ENCODE results near the gene AGPAT2. TPM values are rescaled to one million over a fixed set of nuclear protein-coding genes. Genes with fewer than 3 reads are reported as not detected.
A peak's percentile ranks its signal among the peaks of the same experiment; 100 is the strongest.
"Not testable (repeated sequence)": the region's sequence is repeated elsewhere in the genome, so short reads cannot be mapped to it uniquely, and the experiment has no call there.

Gene AGPAT2
- total and polyA plus RNA-seq, 2 donors (not counting 1 experiment from before 2014, with no cell fraction given): 25.1 to 28.4 TPM

GRCh38 chr9:136711751-136712689 is 24.8 kb upstream of the AGPAT2 start, which contains the start of gene DIPK1B:
Gene DIPK1B, plus strand, starts transcription at chr9:136712572. Its CDS starts 94 bp downstream, at chr9:136712666.
- CTCF ChIA-PET: interaction anchor here (1.0 kb wide), 1 partner anchor 26 kb away, joined by 3 read pairs; no protein-coding TSS in a partner anchor
- peaks cover 23% of the 10 kb centered on the region for H3K27me3 Mint-ChIP-seq
- no peak for TF ChIP-seq EZH2 (IDR thresholded peaks at IDR 0.05; ENCODE audit: borderline replicate concordance, insufficient read depth, low read depth, low read length, poor library complexity, severe bottlenecking)
- TF ChIP-seq CTCF (IDR thresholded peaks at IDR 0.05): no peak
- H3K4me2 ChIP-seq (replicated peaks; ENCODE audit: low read depth, low read length, poor library complexity, severe bottlenecking): peak within 1 kb of the TSS; percentile 82
- peaks cover 21% of the 10 kb centered on the region for H3K4me1 Mint-ChIP-seq
- WGBS (ENCODE audit: insufficient coverage): 1% methylated on average over 119 of the region's 119 CpGs
- H3K9ac ChIP-seq (ENCODE audit: low read length): peak within 1 kb of the TSS; percentile 57
- H3K9me3 ChIP-seq (ENCODE audit: control extremely low read depth in 1 of 3, control insufficient read depth in 2 of 3, insufficient read depth in 1 of 3, low read length in 2 of 3): peaks cover 0 to 4% (median 0%) of the 10 kb centered on the region in 3 donors
- peaks cover 0 to 39% (median 6%) of the 10 kb centered on the region in 4 experiments for H3K27me3 ChIP-seq (replicated peaks in 1 of 4; ENCODE audit: control extremely low read depth in 1 of 4, control insufficient read depth in 3 of 4, insufficient read depth in 4 of 4, low read length in 3 of 4)
- peak within 1 kb of the TSS; percentile 47 for H2AFZ ChIP-seq (ENCODE audit: insufficient read depth, low read depth, low read length, poor library complexity, severe bottlenecking)
- H3K79me2 ChIP-seq (ENCODE audit: control insufficient read depth, insufficient read depth, low read length): peaks cover 4% of the 10 kb centered on the region
- peak within 1 kb of the TSS; percentile 80 for H3K4me3 Mint-ChIP-seq
- H3K27ac ChIP-seq (ENCODE audit: low read length in 2 of 2): no peak within 1 kb of the TSS
- intact Hi-C loops (cut with micrococcal nuclease): loop anchor here (10.0 kb wide), 1 partner anchor 47 kb away; the partner anchor contains the start of gene EGFL7
- peaks cover 31 to 33% of the 10 kb centered on the region in 2 donors for H3K4me1 ChIP-seq (ENCODE audit: control insufficient read depth in 2 of 2, insufficient read depth in 2 of 2, low read length in 2 of 2)
- no peaks in the 10 kb centered on the region for H3K36me3 ChIP-seq (replicated peaks in 1 of 2; ENCODE audit: control extremely low read depth in 1 of 2, control insufficient read depth in 1 of 2, extremely low read depth in 1 of 2, insufficient read depth in 2 of 2, low read length in 1 of 2)
- no peaks in the 10 kb centered on the region for H4K20me1 ChIP-seq (ENCODE audit: control insufficient read depth, insufficient read depth, low read length, poor library complexity, severe bottlenecking)
- H3K9me3 Mint-ChIP-seq (ENCODE audit: insufficient read depth): no peaks in the 10 kb centered on the region
- peak within 1 kb of the TSS in 4 of 5 experiments; percentile 33 to 48 (median 42) for H3K4me3 ChIP-seq (ENCODE audit: control extremely low read depth in 1 of 5, extremely low read depth in 1 of 5, insufficient read depth in 1 of 5, low read depth in 2 of 5, low read length in 4 of 5)
- ATAC-seq (ENCODE audit: low read depth): peak; percentile 55
- peak; percentile 67 for DNase-seq
- POLR2A ChIA-PET: no interaction called here
- H3K27ac Mint-ChIP-seq: peak within 1 kb of the TSS; percentile 70

- Histone ChIP-seq H3K27me3 (replicated peaks in 1 of 4; ENCODE audit: control extremely low read depth in 1 of 4, control insufficient read depth in 3 of 4, insufficient read depth in 4 of 4, low read length in 3 of 4) (peaks cover 0 to 39% (median 6%) of the 10 kb centered on the region in 4 experiments), H3K4me3 (ENCODE audit: control extremely low read depth in 1 of 5, extremely low read depth in 1 of 5, insufficient read depth in 1 of 5, low read depth in 2 of 5, low read length in 4 of 5) (peak overlapping the region in 1 of 5 experiments; percentile 45), H3K4me1 (ENCODE audit: control insufficient read depth in 2 of 2, insufficient read depth in 2 of 2, low read length in 2 of 2) (peaks cover 31 to 33% of the 10 kb centered on the region in 2 donors), H3K4me2 (replicated peaks; ENCODE audit: low read depth, low read length, poor library complexity, severe bottlenecking) (peak overlapping the region; percentile 79)
- H3K27ac ChIP-seq (ENCODE audit: low read length in 2 of 2); DNase-seq; H4K20me1 ChIP-seq (ENCODE audit: control insufficient read depth, insufficient read depth, low read length, poor library complexity, severe bottlenecking); H3K9me3 Mint-ChIP-seq (ENCODE audit: insufficient read depth); H3K9me3 ChIP-seq (ENCODE audit: control extremely low read depth in 1 of 3, control insufficient read depth in 2 of 3, insufficient read depth in 1 of 3, low read length in 2 of 3); H3K27ac Mint-ChIP-seq; POLR2A ChIA-PET; ATAC-seq (ENCODE audit: low read depth); H3K36me3 ChIP-seq (replicated peaks in 1 of 2; ENCODE audit: control extremely low read depth in 1 of 2, control insufficient read depth in 1 of 2, extremely low read depth in 1 of 2, insufficient read depth in 2 of 2, low read length in 1 of 2); H3K9ac ChIP-seq (ENCODE audit: low read length); H2AFZ ChIP-seq (ENCODE audit: insufficient read depth, low read depth, low read length, poor library complexity, severe bottlenecking); H3K79me2 ChIP-seq (ENCODE audit: control insufficient read depth, insufficient read depth, low read length): not testable (repeated sequence)
- intact Hi-C loops (cut with micrococcal nuclease): loop anchor here (10.0 kb wide), 1 partner anchor 46 kb away; the partner anchor contains the start of gene EGFL7
- WGBS (ENCODE audit: insufficient coverage): no CpG with 5 or more reads among the region's 4 CpGs
- peak overlapping the region; percentile 80 for H3K4me3 Mint-ChIP-seq
- H3K27me3 Mint-ChIP-seq: peaks cover 21% of the 10 kb centered on the region
- H3K4me1 Mint-ChIP-seq: peaks cover 21% of the 10 kb centered on the region
- CTCF ChIA-PET: interaction anchor here (0.7 to 1.0 kb wide), 2 partner anchors 25 to 131 kb away, joined by 3 read pairs; no protein-coding TSS in a partner anchor
Measured at GRCh38 chr9:136711219-136711648, 24.0 kb upstream of the AGPAT2 start.

Measured in B cell (primary cell).